HL-60 (cell line): ENCODE measurements around the gene GFI1B.

Experiments
- DNase-seq, 2 experiments: peaks; one replicate each; pipeline ENCODE4 v3.0.0-alpha.2; 2010 to 2020; ENCODE audit warnings: low read depth in 1 of 2, low spot score in 1 of 2
- H3K27ac ChIP-seq: fragments of 250-450 bp; sonication (Bioruptor Pico); replicated peaks from 2 replicates; pipeline ENCODE4 v1.5.1; 2020; ENCODE audit warnings: mild to moderate bottlenecking, moderate library complexity
- H3K27me3 ChIP-seq: fragments of 250-450 bp; sonication (Bioruptor Pico); 2 replicates; pipeline ENCODE4 v1.5.1; 2021; ENCODE audit warnings: mild to moderate bottlenecking, moderate library complexity; ENCODE audit not compliant: insufficient read depth, poor library complexity, severe bottlenecking
- H3K4me3 ChIP-seq: replicated peaks from 2 replicates; pipeline ENCODE4 v1.5.1; 2011; ENCODE audit warnings: mild to moderate bottlenecking, control low read depth, low read length; ENCODE audit not compliant: insufficient read depth
- GABPA ChIP-seq: IDR thresholded peaks from 2 replicates; pipeline ENCODE4 v1.6.1; 2012; ENCODE audit warnings: low read depth
- POLR2AphosphoS5 ChIP-seq: IDR thresholded peaks from 2 replicates; pipeline ENCODE4 v1.6.1; 2012; ENCODE audit warnings: low read depth
- SPI1 ChIP-seq: IDR thresholded peaks from 2 replicates; pipeline ENCODE4 v1.6.1; 2012; ENCODE audit warnings: low read depth, mild to moderate bottlenecking, borderline replicate concordance
- TF ChIP-seq, protein P1 (sequence below): IDR thresholded peaks from one replicate; pipeline ENCODE4 v1.5.1; 2011; ENCODE audit warnings: low read length, control low read depth, inconsistent platforms; ENCODE audit not compliant: insufficient read depth
- TF ChIP-seq, protein P2 (sequence below): IDR thresholded peaks from 2 replicates; pipeline ENCODE4 v1.6.1; 2012; ENCODE audit warnings: low read depth; ENCODE audit not compliant: insufficient replicate concordance

The GFI1B gene

DNA sequence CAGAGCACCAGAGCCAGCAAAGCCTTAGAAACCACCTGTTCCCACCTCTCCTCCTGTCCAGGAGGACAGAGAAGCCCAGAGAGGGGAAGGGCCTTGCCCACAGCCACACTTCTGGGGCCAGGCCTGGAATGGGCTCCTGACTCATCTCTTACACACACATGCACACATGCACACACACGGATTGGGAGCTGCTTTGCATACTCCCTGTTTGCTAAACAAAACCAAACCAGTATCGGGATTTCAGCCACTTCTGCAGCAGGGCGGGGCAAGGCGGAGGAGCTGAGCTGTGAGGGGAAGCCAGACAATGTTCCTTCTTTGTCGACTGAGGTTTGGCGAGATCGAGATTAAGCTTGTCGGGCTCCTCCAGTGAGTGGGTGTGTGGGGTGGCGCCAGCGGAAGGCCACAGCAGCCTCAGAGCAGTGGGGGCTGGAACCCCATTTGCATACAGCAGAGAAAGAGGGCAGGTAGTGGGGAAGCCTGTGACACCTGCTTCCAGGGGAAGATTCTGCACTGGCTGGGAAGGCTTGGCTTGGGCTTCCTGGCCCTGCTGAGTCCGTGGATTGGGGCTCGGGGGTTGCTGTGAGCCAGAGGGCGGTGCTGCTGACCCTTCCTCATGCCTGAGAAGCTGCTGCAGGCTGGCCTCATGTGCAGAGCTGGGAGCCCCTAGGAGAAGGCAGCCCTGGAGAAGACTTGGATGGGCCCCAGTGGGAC lies 16.1 kb downstream of the GFI1B start:
- DNase-seq, result peak in 1 of 2 experiments; percentile 69
- Histone ChIP-seq H3K27ac (no peak overlapping the region), H3K27me3 (no peaks in the 10 kb centered on the region), H3K4me3 (no peak overlapping the region)
- TF ChIP-seq SPI1, result no peak; the same call in 1 of the 2 replicates
- TF ChIP-seq GABPA, result no peak
- no peak for TF ChIP-seq POLR2AphosphoS5
- TF ChIP-seq, protein P1, sequence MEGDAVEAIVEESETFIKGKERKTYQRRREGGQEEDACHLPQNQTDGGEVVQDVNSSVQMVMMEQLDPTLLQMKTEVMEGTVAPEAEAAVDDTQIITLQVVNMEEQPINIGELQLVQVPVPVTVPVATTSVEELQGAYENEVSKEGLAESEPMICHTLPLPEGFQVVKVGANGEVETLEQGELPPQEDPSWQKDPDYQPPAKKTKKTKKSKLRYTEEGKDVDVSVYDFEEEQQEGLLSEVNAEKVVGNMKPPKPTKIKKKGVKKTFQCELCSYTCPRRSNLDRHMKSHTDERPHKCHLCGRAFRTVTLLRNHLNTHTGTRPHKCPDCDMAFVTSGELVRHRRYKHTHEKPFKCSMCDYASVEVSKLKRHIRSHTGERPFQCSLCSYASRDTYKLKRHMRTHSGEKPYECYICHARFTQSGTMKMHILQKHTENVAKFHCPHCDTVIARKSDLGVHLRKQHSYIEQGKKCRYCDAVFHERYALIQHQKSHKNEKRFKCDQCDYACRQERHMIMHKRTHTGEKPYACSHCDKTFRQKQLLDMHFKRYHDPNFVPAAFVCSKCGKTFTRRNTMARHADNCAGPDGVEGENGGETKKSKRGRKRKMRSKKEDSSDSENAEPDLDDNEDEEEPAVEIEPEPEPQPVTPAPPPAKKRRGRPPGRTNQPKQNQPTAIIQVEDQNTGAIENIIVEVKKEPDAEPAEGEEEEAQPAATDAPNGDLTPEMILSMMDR, result no peak

DNA sequence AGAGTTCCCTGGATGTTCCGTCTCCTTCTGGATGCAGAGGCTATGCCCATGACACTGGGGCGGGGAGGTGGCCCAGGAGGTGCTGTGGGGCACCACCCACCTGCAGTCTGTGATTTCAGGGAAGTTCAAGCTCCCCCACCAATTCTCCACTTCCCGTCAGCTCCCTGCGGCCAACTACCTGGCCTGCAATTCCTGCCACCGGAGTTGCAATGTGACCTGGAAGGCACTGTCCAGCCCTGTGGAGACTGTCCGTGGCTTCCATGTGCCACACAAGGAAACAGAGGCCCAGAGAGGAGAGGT lies 16.6 kb downstream of the GFI1B start:
- Histone ChIP-seq H3K27me3 (no peaks in the 10 kb centered on the region), H3K4me3 (no peak overlapping the region), H3K27ac (no peak overlapping the region)
- DNase-seq, result no peak
- TF ChIP-seq, protein P2, sequence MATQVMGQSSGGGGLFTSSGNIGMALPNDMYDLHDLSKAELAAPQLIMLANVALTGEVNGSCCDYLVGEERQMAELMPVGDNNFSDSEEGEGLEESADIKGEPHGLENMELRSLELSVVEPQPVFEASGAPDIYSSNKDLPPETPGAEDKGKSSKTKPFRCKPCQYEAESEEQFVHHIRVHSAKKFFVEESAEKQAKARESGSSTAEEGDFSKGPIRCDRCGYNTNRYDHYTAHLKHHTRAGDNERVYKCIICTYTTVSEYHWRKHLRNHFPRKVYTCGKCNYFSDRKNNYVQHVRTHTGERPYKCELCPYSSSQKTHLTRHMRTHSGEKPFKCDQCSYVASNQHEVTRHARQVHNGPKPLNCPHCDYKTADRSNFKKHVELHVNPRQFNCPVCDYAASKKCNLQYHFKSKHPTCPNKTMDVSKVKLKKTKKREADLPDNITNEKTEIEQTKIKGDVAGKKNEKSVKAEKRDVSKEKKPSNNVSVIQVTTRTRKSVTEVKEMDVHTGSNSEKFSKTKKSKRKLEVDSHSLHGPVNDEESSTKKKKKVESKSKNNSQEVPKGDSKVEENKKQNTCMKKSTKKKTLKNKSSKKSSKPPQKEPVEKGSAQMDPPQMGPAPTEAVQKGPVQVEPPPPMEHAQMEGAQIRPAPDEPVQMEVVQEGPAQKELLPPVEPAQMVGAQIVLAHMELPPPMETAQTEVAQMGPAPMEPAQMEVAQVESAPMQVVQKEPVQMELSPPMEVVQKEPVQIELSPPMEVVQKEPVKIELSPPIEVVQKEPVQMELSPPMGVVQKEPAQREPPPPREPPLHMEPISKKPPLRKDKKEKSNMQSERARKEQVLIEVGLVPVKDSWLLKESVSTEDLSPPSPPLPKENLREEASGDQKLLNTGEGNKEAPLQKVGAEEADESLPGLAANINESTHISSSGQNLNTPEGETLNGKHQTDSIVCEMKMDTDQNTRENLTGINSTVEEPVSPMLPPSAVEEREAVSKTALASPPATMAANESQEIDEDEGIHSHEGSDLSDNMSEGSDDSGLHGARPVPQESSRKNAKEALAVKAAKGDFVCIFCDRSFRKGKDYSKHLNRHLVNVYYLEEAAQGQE, result no peak
- TF ChIP-seq POLR2AphosphoS5 (no peak), GABPA (no peak)

DNA sequence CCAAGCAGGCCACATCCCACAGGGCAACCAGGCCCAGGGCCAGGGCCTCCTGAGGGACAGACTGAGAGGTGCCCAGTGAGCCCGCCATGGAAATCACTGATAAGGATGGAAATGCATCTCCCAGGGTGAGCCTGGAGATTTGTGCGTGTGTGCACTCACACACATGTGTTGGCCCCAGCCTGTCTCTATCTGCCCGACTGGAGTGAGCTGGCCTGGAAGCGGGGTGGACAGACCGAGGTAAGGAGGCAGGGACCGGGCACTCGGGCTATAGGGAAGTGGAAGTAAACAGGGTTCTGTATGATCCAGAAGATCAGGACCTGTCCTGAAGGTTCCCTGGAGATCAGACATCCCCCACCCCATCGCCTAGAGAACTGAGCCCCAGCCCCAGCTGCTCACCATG lies 17.4 kb downstream of the GFI1B start:
- H3K27ac ChIP-seq, result no peak overlapping the region
- no peak for DNase-seq
- TF ChIP-seq, protein P1, result no peak
- TF ChIP-seq SPI1 (no peak), POLR2AphosphoS5 (no peak), GABPA (no peak)
- TF ChIP-seq, protein P2, result no peak
- H3K4me3 ChIP-seq, result no peak overlapping the region
- H3K27me3 ChIP-seq, result no peaks in the 10 kb centered on the region

DNA sequence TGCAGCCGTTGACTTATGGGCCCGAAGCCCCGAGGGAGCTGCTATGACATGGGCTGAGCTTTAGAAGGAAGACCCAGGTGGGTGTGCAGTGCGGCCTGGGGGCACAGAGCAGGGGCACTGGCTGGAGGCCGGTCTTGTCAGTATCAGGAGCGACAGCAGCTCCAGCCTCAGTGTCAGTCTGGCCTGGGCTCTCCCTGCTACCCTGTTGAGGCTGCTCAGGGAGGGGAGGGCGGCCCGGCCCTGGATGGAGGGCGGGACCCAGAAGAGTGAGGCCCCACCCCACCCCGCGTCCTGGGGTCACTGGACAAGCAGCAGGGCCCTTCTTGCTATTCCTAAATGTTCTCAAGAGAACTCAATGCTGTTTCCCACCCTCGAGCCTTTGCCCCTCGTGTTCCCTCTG lies 18.0 kb downstream of the GFI1B start:
- H3K27ac ChIP-seq, result no peak overlapping the region
- no peak overlapping the region for H3K4me3 ChIP-seq
- no peaks in the 10 kb centered on the region for H3K27me3 ChIP-seq
- DNase-seq, result no peak
- TF ChIP-seq, protein P1, result no peak
